ENCODE data around the gene INTU.
"Not testable (repeated sequence)": the region's sequence is repeated elsewhere in the genome, so short reads cannot be mapped to it uniquely, and the experiment has no call there.

Gene INTU

GRCh38 chr4:127632420-127633403 is at the start of gene INTU:
Gene INTU, plus strand, starts transcription at chr4:127632957. Its CDS starts 78 bp downstream, at chr4:127633035.
- DNase-seq (ENCODE audit: low read depth), result peak; percentile 88
- TF ChIP-seq POLR2A (IDR thresholded peaks at IDR 0.05; ENCODE audit: extremely low read depth, insufficient read length) (no peak), MAX (IDR thresholded peaks at IDR 0.05; ENCODE audit: low read depth, low read length) (peak; percentile 68)
- peak within 1 kb of the TSS; percentile 73 for H3K4me3 ChIP-seq (ENCODE audit: low read depth, low read length)

- H3K4me3 ChIP-seq (ENCODE audit: low read depth, low read length); DNase-seq (ENCODE audit: low read depth): not testable (repeated sequence)
These were observed 46.3 kb upstream of the INTU start for GRCh38 chr4:127586496-127586895.

GRCh38 chr4:127586922-127587571 is 45.7 kb upstream of the INTU start:
- no peak overlapping the region for H3K4me3 ChIP-seq (ENCODE audit: low read depth, low read length)
- TF ChIP-seq MAX (IDR thresholded peaks at IDR 0.05; ENCODE audit: low read depth, low read length) (no peak), POLR2A (IDR thresholded peaks at IDR 0.05; ENCODE audit: extremely low read depth, insufficient read length) (no peak), MYC (IDR thresholded peaks at IDR 0.05; ENCODE audit: low read depth, low read length) (no peak), CTCF (IDR thresholded peaks at IDR 0.05; ENCODE audit: low read depth, low read length) (peak; percentile 74)
- DNase-seq (ENCODE audit: low read depth), result peak; percentile 48

GRCh38 chr4:127589153-127589552 is 43.6 kb upstream of the INTU start:
- DNase-seq (ENCODE audit: low read depth); H3K4me3 ChIP-seq (ENCODE audit: low read depth, low read length): not testable (repeated sequence)

GRCh38 chr4:127598656-127599055 is 34.1 kb upstream of the INTU start:
- DNase-seq (ENCODE audit: low read depth), result no peak
- no peak for TF ChIP-seq CTCF (IDR thresholded peaks at IDR 0.05; ENCODE audit: low read depth, low read length)
- no peak for TF ChIP-seq MYC (IDR thresholded peaks at IDR 0.05; ENCODE audit: low read depth, low read length)
- no peak for TF ChIP-seq POLR2A (IDR thresholded peaks at IDR 0.05; ENCODE audit: extremely low read depth, insufficient read length)
- TF ChIP-seq MAX (IDR thresholded peaks at IDR 0.05; ENCODE audit: low read depth, low read length), result no peak
- H3K4me3 ChIP-seq (ENCODE audit: low read depth, low read length), result no peak overlapping the region

GRCh38 chr4:127601029-127601428 is 31.7 kb upstream of the INTU start:
- TF ChIP-seq CTCF (IDR thresholded peaks at IDR 0.05; ENCODE audit: low read depth, low read length) (peak; percentile 13), MYC (IDR thresholded peaks at IDR 0.05; ENCODE audit: low read depth, low read length) (no peak)
- no peak overlapping the region for H3K4me3 ChIP-seq (ENCODE audit: low read depth, low read length)
- no peak for DNase-seq (ENCODE audit: low read depth)

- TF ChIP-seq POLR2A (IDR thresholded peaks at IDR 0.05; ENCODE audit: extremely low read depth, insufficient read length), result no peak
- no peak for TF ChIP-seq CTCF (IDR thresholded peaks at IDR 0.05; ENCODE audit: low read depth, low read length)
- TF ChIP-seq MAX (IDR thresholded peaks at IDR 0.05; ENCODE audit: low read depth, low read length), result no peak
- no peak for TF ChIP-seq MYC (IDR thresholded peaks at IDR 0.05; ENCODE audit: low read depth, low read length)
- DNase-seq (ENCODE audit: low read depth), result peak; percentile 46
- no peak overlapping the region for H3K4me3 ChIP-seq (ENCODE audit: low read depth, low read length)
These were observed 27.6 kb upstream of the INTU start for GRCh38 chr4:127604949-127605709.

Measured in NB4 (cell line).